HL-60 (cell line): ENCODE measurements around the gene MAMSTR.

Source experiments
- DNase-seq, 2 experiments: peaks; one replicate each; pipeline ENCODE4 v3.0.0-alpha.2; 2010 to 2020; ENCODE audit warnings: low read depth in 1 of 2, low spot score in 1 of 2
- H3K27ac ChIP-seq: fragments of 250-450 bp; sonication (Bioruptor Pico); replicated peaks from 2 replicates; pipeline ENCODE4 v1.5.1; 2020; ENCODE audit warnings: mild to moderate bottlenecking, moderate library complexity
- H3K27me3 ChIP-seq: fragments of 250-450 bp; sonication (Bioruptor Pico); 2 replicates; pipeline ENCODE4 v1.5.1; 2021; ENCODE audit warnings: mild to moderate bottlenecking, moderate library complexity; ENCODE audit not compliant: insufficient read depth, poor library complexity, severe bottlenecking
- H3K4me3 ChIP-seq: replicated peaks from 2 replicates; pipeline ENCODE4 v1.5.1; 2011; ENCODE audit warnings: mild to moderate bottlenecking, control low read depth, low read length; ENCODE audit not compliant: insufficient read depth
- GABPA ChIP-seq: IDR thresholded peaks from 2 replicates; pipeline ENCODE4 v1.6.1; 2012; ENCODE audit warnings: low read depth
- POLR2AphosphoS5 ChIP-seq: IDR thresholded peaks from 2 replicates; pipeline ENCODE4 v1.6.1; 2012; ENCODE audit warnings: low read depth
- SPI1 ChIP-seq: IDR thresholded peaks from 2 replicates; pipeline ENCODE4 v1.6.1; 2012; ENCODE audit warnings: low read depth, mild to moderate bottlenecking, borderline replicate concordance
- TF ChIP-seq, protein P1 (sequence below): IDR thresholded peaks from one replicate; pipeline ENCODE4 v1.5.1; 2011; ENCODE audit warnings: low read length, control low read depth, inconsistent platforms; ENCODE audit not compliant: insufficient read depth
- TF ChIP-seq, protein P2 (sequence below): IDR thresholded peaks from 2 replicates; pipeline ENCODE4 v1.6.1; 2012; ENCODE audit warnings: low read depth; ENCODE audit not compliant: insufficient replicate concordance

MAMSTR gene

DNA sequence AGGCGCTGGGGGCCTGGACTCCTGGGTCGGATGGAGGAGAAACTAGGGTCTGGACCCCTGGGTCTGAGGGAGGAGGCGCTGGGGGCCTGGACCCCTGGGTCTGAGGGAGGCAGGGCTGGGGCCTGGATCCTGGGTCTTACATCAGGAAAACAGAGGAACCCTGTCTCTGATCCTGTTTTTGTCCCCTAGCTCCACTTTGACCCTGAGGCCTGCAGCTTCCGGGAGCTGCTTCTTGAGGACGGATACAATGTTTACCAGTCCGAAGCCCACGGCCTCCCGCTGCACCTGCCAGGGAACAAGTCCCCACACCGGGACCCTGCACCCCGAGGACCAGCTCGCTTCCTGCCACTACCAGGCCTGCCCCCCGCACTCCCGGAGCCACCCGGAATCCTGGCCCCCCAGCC is 38.2 kb upstream of the MAMSTR start:
- TF ChIP-seq POLR2AphosphoS5 = no peak
- no peak for TF ChIP-seq SPI1
- TF ChIP-seq, protein P1, sequence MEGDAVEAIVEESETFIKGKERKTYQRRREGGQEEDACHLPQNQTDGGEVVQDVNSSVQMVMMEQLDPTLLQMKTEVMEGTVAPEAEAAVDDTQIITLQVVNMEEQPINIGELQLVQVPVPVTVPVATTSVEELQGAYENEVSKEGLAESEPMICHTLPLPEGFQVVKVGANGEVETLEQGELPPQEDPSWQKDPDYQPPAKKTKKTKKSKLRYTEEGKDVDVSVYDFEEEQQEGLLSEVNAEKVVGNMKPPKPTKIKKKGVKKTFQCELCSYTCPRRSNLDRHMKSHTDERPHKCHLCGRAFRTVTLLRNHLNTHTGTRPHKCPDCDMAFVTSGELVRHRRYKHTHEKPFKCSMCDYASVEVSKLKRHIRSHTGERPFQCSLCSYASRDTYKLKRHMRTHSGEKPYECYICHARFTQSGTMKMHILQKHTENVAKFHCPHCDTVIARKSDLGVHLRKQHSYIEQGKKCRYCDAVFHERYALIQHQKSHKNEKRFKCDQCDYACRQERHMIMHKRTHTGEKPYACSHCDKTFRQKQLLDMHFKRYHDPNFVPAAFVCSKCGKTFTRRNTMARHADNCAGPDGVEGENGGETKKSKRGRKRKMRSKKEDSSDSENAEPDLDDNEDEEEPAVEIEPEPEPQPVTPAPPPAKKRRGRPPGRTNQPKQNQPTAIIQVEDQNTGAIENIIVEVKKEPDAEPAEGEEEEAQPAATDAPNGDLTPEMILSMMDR = no peak
- TF ChIP-seq, protein P2, sequence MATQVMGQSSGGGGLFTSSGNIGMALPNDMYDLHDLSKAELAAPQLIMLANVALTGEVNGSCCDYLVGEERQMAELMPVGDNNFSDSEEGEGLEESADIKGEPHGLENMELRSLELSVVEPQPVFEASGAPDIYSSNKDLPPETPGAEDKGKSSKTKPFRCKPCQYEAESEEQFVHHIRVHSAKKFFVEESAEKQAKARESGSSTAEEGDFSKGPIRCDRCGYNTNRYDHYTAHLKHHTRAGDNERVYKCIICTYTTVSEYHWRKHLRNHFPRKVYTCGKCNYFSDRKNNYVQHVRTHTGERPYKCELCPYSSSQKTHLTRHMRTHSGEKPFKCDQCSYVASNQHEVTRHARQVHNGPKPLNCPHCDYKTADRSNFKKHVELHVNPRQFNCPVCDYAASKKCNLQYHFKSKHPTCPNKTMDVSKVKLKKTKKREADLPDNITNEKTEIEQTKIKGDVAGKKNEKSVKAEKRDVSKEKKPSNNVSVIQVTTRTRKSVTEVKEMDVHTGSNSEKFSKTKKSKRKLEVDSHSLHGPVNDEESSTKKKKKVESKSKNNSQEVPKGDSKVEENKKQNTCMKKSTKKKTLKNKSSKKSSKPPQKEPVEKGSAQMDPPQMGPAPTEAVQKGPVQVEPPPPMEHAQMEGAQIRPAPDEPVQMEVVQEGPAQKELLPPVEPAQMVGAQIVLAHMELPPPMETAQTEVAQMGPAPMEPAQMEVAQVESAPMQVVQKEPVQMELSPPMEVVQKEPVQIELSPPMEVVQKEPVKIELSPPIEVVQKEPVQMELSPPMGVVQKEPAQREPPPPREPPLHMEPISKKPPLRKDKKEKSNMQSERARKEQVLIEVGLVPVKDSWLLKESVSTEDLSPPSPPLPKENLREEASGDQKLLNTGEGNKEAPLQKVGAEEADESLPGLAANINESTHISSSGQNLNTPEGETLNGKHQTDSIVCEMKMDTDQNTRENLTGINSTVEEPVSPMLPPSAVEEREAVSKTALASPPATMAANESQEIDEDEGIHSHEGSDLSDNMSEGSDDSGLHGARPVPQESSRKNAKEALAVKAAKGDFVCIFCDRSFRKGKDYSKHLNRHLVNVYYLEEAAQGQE = no peak
- TF ChIP-seq GABPA = no peak
- Histone ChIP-seq H3K4me3 (no peak overlapping the region), H3K27me3 (peaks cover 25% of the 10 kb centered on the region), H3K27ac (no peak overlapping the region)
- no peak for DNase-seq

DNA sequence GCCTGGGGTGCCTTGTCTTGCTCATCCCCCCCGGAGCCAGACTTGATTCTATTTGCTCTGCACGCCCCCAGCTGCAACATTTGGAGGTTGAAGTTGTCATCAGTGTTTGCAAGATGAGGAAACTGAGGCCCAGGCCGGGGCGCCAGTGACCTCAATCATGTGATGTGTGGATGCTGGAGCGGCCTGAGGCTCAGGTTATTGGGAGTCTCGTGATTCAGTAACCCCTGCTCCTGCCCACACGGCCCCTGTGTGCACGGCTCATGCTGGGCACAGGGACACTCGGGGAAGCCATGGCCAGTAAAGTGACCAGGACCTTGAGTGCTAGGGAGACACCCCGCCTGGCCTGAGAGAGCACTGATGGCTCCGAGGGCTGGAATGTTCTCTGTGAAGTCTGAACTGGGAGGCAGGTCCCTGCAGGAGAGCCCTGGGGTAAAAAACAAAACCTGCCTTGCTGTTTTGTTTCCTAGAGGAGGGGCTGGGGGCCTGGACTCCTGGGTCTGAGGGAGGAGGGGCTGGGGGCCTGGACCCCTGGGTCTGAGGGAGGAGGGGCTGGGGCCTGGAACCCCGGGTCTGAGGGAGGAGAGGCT is 37.7 kb upstream of the MAMSTR start:
- DNase-seq = no peak
- Histone ChIP-seq H3K4me3 (no peak overlapping the region), H3K27ac (no peak overlapping the region), H3K27me3 (peaks cover 31% of the 10 kb centered on the region)
- TF ChIP-seq, protein P1 = no peak

DNA sequence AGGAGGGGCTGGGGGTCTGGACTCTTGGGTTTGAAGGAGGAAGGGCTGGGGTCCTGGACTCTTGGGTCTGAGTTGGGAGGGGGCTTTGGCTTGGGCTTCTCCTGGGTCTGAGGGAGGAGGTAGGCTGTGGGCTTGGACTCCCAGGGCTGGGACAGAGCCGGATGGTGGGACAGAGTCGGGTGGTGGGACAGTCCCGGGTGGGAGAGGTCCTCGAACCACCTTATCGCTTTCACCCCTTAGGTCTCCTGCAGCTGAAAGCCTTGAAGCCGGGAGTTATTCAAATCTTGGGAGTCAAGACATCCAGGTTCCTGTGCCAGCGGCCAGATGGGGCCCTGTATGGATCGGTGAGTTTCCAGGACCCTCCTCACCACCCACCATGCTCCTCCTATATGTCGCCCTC is 37.2 kb upstream of the MAMSTR start:
- H3K27me3 ChIP-seq = peaks cover 34% of the 10 kb centered on the region
- H3K27ac ChIP-seq = no peak overlapping the region
- TF ChIP-seq, protein P1 = no peak
- TF ChIP-seq GABPA = no peak

DNA sequence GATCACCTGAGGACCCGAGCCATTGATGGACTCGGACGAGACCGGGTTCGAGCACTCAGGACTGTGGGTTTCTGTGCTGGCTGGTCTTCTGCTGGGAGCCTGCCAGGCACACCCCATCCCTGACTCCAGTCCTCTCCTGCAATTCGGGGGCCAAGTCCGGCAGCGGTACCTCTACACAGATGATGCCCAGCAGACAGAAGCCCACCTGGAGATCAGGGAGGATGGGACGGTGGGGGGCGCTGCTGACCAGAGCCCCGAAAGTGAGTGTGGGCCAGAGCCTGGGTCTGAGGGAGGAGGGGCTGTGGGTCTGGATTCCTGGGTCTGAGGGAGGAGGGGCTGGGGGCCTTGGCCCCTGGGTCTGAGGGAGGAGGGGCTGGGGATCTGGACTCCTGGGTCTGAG is 36.7 kb upstream of the MAMSTR start:
- Histone ChIP-seq H3K27me3 (peaks cover 38% of the 10 kb centered on the region), H3K27ac (no peak overlapping the region), H3K4me3 (no peak overlapping the region)
- TF ChIP-seq POLR2AphosphoS5 = no peak
- TF ChIP-seq GABPA = no peak
- TF ChIP-seq, protein P1 = no peak
- TF ChIP-seq, protein P2 = no peak
- no peak for TF ChIP-seq SPI1
- no peak for DNase-seq

More for the DNA sequence above, 37.2 kb upstream of the MAMSTR start:
- DNase-seq = no peak
- no peak overlapping the region for H3K4me3 ChIP-seq
